Measurements from ENCODE around the gene THYN1.
"Not testable (repeated sequence)": the region's sequence is repeated elsewhere in the genome, so short reads cannot be mapped to it uniquely, and the experiment has no call there.

GRCh38 chr11:134255184-134255561 lies 2.0 kb upstream of the THYN1 start:
- TF ChIP-seq CTCF, POLR2A (IDR thresholded peaks at IDR 0.05): not testable (repeated sequence)

Data from adrenal gland (tissue), 5 donors.